Fibroblast of peridontal ligament (primary cell): ENCODE data around the gene KRTAP10-6.
"Not testable (repeated sequence)": the region's sequence is repeated elsewhere in the genome, so short reads cannot be mapped to it uniquely, and the experiment has no call there.

Experiments
- DNase-seq: peaks from one replicate; pipeline ENCODE4 v3.0.0-alpha.2; 2010; ENCODE audit errors: extremely low read depth

The KRTAP10-6 gene

GRCh38 chr21:44599264-44600029, 7.1 kb upstream of the KRTAP10-6 start:
- DNase-seq: no peak

- no peak for DNase-seq
Observed at GRCh38 chr21:44598061-44598460, 5.8 kb upstream of the KRTAP10-6 start.

- DNase-seq: no peak
Observed at GRCh38 chr21:44596068-44596725, 3.9 kb upstream of the KRTAP10-6 start.

GRCh38 chr21:44595524-44595923, 3.2 kb upstream of the KRTAP10-6 start:
- no peak for DNase-seq

- DNase-seq: no peak
Observed at GRCh38 chr21:44594406-44594916, 2.2 kb upstream of the KRTAP10-6 start.

- DNase-seq: no peak
Observed at GRCh38 chr21:44593598-44594405, 1.5 kb upstream of the KRTAP10-6 start.

GRCh38 chr21:44591801-44592130, 539 bp downstream of the KRTAP10-6 start:
- not testable (repeated sequence) for DNase-seq

GRCh38 chr21:44590897-44591800, 1.2 kb downstream of the KRTAP10-6 start:
- DNase-seq: not testable (repeated sequence)

GRCh38 chr21:44590311-44590721, 2.0 kb downstream of the KRTAP10-6 start:
- no peak for DNase-seq

GRCh38 chr21:44589586-44590305, 2.6 kb downstream of the KRTAP10-6 start:
- no peak for DNase-seq

- DNase-seq: no peak
Observed at GRCh38 chr21:44589094-44589493, 3.2 kb downstream of the KRTAP10-6 start.

GRCh38 chr21:44585892-44586291, 6.4 kb downstream of the KRTAP10-6 start:
- DNase-seq: no peak

GRCh38 chr21:44583800-44584147, 8.5 kb downstream of the KRTAP10-6 start:
- DNase-seq: no peak

- no peak for DNase-seq
Observed at GRCh38 chr21:44583089-44583799, 9.1 kb downstream of the KRTAP10-6 start.

GRCh38 chr21:44582055-44582454, 10.2 kb downstream of the KRTAP10-6 start:
- DNase-seq: no peak

GRCh38 chr21:44581158-44581557, 11.1 kb downstream of the KRTAP10-6 start:
- no peak for DNase-seq

GRCh38 chr21:44580231-44580821, 12.0 kb downstream of the KRTAP10-6 start, which contains the start of gene KRTAP10-5:
Gene KRTAP10-5, minus strand, starts transcription at chr21:44580604. Its CDS starts 26 bp downstream, at chr21:44580578.
- DNase-seq: not testable (repeated sequence)

GRCh38 chr21:44579833-44580144, 12.5 kb downstream of the KRTAP10-6 start:
- no peak for DNase-seq

GRCh38 chr21:44579056-44579832, 13.1 kb downstream of the KRTAP10-6 start:
- DNase-seq: no peak
